Measurements from ENCODE around the gene AASDHPPT.

DNA sequence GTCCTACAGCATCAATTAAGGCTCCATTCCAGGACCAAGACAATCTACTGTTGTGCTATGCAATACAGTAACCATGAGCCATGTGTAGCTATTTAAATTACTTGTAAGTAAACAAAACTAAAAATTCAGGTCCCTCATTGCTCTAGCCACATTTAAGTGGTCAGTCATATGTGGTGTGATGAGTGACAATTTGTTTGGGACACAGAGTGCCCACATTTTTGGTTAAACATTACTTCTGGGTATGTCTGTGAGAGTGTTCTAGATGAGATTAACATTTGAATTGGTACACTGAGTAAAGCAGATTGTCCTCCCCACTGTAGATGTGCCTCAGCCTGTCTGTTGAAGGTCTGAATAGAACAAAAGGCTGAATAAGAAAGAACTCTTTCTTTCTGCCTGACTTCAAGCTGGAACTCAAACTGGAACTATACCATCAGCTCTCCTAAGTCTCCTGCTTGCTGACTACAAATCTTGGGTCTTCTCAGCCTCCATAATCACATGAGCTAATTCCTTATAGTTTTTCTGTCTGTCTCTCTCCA, 16.1 kb upstream of the AASDHPPT start:
- TF ChIP-seq POLR2A (IDR thresholded peaks at IDR 0.05; ENCODE audit: borderline replicate concordance, extremely low read depth, insufficient read depth, insufficient read length) (no peak), EZH2phosphoT487 (IDR thresholded peaks at IDR 0.05; ENCODE audit: borderline replicate concordance) (no peak), CEBPB (IDR thresholded peaks at IDR 0.05; ENCODE audit: low read depth) (no peak), POLR2AphosphoS5 (IDR thresholded peaks at IDR 0.05; ENCODE audit: low read depth, low read length) (no peak)
- TF ChIP-seq, protein P1, sequence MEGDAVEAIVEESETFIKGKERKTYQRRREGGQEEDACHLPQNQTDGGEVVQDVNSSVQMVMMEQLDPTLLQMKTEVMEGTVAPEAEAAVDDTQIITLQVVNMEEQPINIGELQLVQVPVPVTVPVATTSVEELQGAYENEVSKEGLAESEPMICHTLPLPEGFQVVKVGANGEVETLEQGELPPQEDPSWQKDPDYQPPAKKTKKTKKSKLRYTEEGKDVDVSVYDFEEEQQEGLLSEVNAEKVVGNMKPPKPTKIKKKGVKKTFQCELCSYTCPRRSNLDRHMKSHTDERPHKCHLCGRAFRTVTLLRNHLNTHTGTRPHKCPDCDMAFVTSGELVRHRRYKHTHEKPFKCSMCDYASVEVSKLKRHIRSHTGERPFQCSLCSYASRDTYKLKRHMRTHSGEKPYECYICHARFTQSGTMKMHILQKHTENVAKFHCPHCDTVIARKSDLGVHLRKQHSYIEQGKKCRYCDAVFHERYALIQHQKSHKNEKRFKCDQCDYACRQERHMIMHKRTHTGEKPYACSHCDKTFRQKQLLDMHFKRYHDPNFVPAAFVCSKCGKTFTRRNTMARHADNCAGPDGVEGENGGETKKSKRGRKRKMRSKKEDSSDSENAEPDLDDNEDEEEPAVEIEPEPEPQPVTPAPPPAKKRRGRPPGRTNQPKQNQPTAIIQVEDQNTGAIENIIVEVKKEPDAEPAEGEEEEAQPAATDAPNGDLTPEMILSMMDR (IDR thresholded peaks at IDR 0.05 in 2 of 3, conservative IDR thresholded peaks at IDR 0.05 in 1 of 3; ENCODE audit: borderline replicate concordance in 1 of 3, insufficient read depth in 1 of 3, low read depth in 2 of 3, low read length in 2 of 3), result no peak
- TF ChIP-seq, protein P2, sequence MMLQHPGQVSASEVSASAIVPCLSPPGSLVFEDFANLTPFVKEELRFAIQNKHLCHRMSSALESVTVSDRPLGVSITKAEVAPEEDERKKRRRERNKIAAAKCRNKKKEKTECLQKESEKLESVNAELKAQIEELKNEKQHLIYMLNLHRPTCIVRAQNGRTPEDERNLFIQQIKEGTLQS (IDR thresholded peaks at IDR 0.05), result no peak
